VCaP (cell line): ENCODE results near the gene C9orf43.

ENCODE experiments used
- H3K27ac ChIP-seq: fragments of 450-650 bp; 2 replicates; pipeline ENCODE4 v1.5.1; 2017
- CTCF ChIP-seq: fragments of 450-650 bp; conservative IDR thresholded peaks from 2 replicates; pipeline ENCODE4 v1.5.1; 2017; ENCODE audit warnings: mild to moderate bottlenecking, moderate library complexity

Gene C9orf43

GRCh38 chr9:113465599-113466140, 55.1 kb downstream of the C9orf43 start:
- H3K27ac ChIP-seq, result peak overlapping the region; percentile 91
- TF ChIP-seq CTCF, result no peak

GRCh38 chr9:113467183-113467582, 56.6 kb downstream of the C9orf43 start:
- H3K27ac ChIP-seq, result no peak overlapping the region
- TF ChIP-seq CTCF, result no peak

GRCh38 chr9:113468716-113469448, 58.3 kb downstream of the C9orf43 start:
- TF ChIP-seq CTCF, result no peak
- no peak overlapping the region for H3K27ac ChIP-seq

GRCh38 chr9:113471143-113471542, 60.6 kb downstream of the C9orf43 start:
- no peak for TF ChIP-seq CTCF
- H3K27ac ChIP-seq, result no peak overlapping the region

GRCh38 chr9:113471566-113471965, 61.0 kb downstream of the C9orf43 start:
- TF ChIP-seq CTCF, result no peak
- no peak overlapping the region for H3K27ac ChIP-seq

GRCh38 chr9:113472199-113472598, 61.7 kb downstream of the C9orf43 start:
- no peak for TF ChIP-seq CTCF

GRCh38 chr9:113474360-113475028, 63.9 kb downstream of the C9orf43 start:
- no peak for TF ChIP-seq CTCF
- H3K27ac ChIP-seq, result peak overlapping the region; percentile 23

More at GRCh38 chr9:113472199-113472598, 61.7 kb downstream of the C9orf43 start:
- no peak overlapping the region for H3K27ac ChIP-seq
